Heart left ventricle (tissue), 13 donors: ENCODE data around the gene CCDC51.

Source experiments
- CTCF ChIP-seq, 12 donors: fragments of 200-600 bp; sonication (generic) in 4 of 12; IDR thresholded peaks; one replicate each; pipeline versions ENCODE4 v1.5.0 to v1.8.0; 2018 to 2022; ENCODE audit warnings: antibody characterized with exemption in 12 of 12, mild to moderate bottlenecking in 5 of 12
- POLR2A ChIP-seq, 2 donors: fragments of 450-650 bp; IDR thresholded peaks; one replicate each; pipeline ENCODE4 v1.6.1; 2017; ENCODE audit warnings: antibody characterized with exemption in 2 of 2, mild to moderate bottlenecking in 2 of 2, moderate library complexity in 2 of 2
- donor health status: ischemic (EF 13 %, LVEDD 7.1; RV severe dilation, severe dysfunction).
- donor health status: DM: no; HTN: yes; CAD: no.
- donor health status: DM: no; HTN: no; CAD: no.
- donor health status: ischemic (EF 25% LVEDD 6.9; RV normal size, moderate dysfunction).
- donor health status: ischemic (EF 25% LVEDD 5.7; RV mildly dilated, moderate dysfunction).
- donor health status: ischemic (EF 35%, LVEDD 5.7; RV mildly dilated, moderate dysfunction).
- donor health status: nonischemic (EF 11% LVEDD 7.7; RV severe dilation, severe dysfunction).
- donor health status: DM: yes; HTN: yes; CAD: no.
- donor health status: PGD.
- donor health status: ischemic (EF 29% LVEDD 5.4; RV normal size, mild dysfunction).
- donor health status: nonischemic (EF 23%, LVEDD 6.1; RV moderate dilation, normal function).

GRCh38 chr3:48399387-48400172, 40.3 kb downstream of the CCDC51 start:
- TF ChIP-seq CTCF (IDR thresholded peaks at IDR 0.05) (no peak), POLR2A (IDR thresholded peaks at IDR 0.05) (no peak)
